Hepatocyte (in vitro differentiated cells): ENCODE results near the gene TBC1D17. TPM values are rescaled to one million over a fixed set of nuclear protein-coding genes. Genes with fewer than 3 reads are reported as not detected.

Experiments used
- DNase-seq: peaks from one replicate; pipeline ENCODE4 v3.0.0-alpha.2; 2016; ENCODE audit warnings: low spot score
- H2AFZ ChIP-seq: fragments of 200-600 bp; sonication (generic); 2 replicates; pipeline ENCODE4 v1.6.0; 2016; ENCODE audit warnings: antibody characterized with exemption, mild to moderate bottlenecking
- H3K27ac ChIP-seq: fragments of 200-600 bp; sonication (generic); 2 replicates; pipeline ENCODE4 v1.5.1; 2016; ENCODE audit warnings: mild to moderate bottlenecking
- H3K27me3 ChIP-seq: fragments of 200-600 bp; sonication (generic); 2 replicates; pipeline ENCODE4 v1.6.1; 2016
- H3K36me3 ChIP-seq: fragments of 200-600 bp; sonication (generic); replicated peaks from 2 replicates; pipeline ENCODE4 v1.5.1; 2016; ENCODE audit warnings: low read depth; ENCODE audit not compliant: insufficient read depth
- H3K4me1 ChIP-seq: fragments of 200-600 bp; sonication (generic); 2 replicates; pipeline ENCODE4 v1.5.1; 2016; ENCODE audit warnings: mild to moderate bottlenecking, moderate library complexity; ENCODE audit not compliant: insufficient read depth
- H3K4me2 ChIP-seq: fragments of 200-600 bp; sonication (generic); 2 replicates; pipeline ENCODE4 v1.6.0; 2016
- H3K4me3 ChIP-seq: fragments of 200-600 bp; sonication (generic); 2 replicates; pipeline ENCODE4 v1.5.1; 2016; ENCODE audit warnings: mild to moderate bottlenecking
- H3K79me2 ChIP-seq: fragments of 200-600 bp; sonication (generic); 2 replicates; pipeline ENCODE4 v1.6.0; 2017; ENCODE audit warnings: mild to moderate bottlenecking
- H3K9me2 ChIP-seq: fragments of 200-600 bp; sonication (generic); replicated peaks from 2 replicates; pipeline ENCODE4 v1.6.0; 2017; ENCODE audit warnings: mild to moderate bottlenecking; ENCODE audit not compliant: insufficient read depth
- H3K9me3 ChIP-seq: fragments of 200-600 bp; sonication (generic); 2 replicates; pipeline ENCODE4 v1.5.1; 2016; ENCODE audit warnings: low read depth, mild to moderate bottlenecking
- H4K20me1 ChIP-seq: fragments of 200-600 bp; sonication (generic); 2 replicates; pipeline ENCODE4 v1.6.0; 2016; ENCODE audit warnings: mild to moderate bottlenecking; ENCODE audit not compliant: insufficient read depth, poor library complexity, severe bottlenecking
- EZH2 ChIP-seq: fragments of 200-600 bp; sonication (generic); IDR thresholded peaks from 2 replicates; pipeline ENCODE4 v1.6.1; 2016; ENCODE audit warnings: antibody characterized with exemption, mild to moderate bottlenecking, borderline replicate concordance
- EZH2phosphoT487 ChIP-seq: fragments of 200-600 bp; sonication (generic); IDR thresholded peaks from one replicate; pipeline ENCODE4 v1.6.1; 2018; ENCODE audit warnings: antibody characterized with exemption, mild to moderate bottlenecking, low read depth, moderate library complexity; ENCODE audit not compliant: unreplicated experiment, severe bottlenecking
- WGBS: methylation state at CpG from one replicate; pipeline ENCODE4 v1.1.6; 2016; ENCODE audit warnings: low lambda C conversion rate; ENCODE audit errors: missing lambda C conversion rate; 5-methylcytosine and 5-hydroxymethylcytosine counted together
- polyA plus RNA-seq: library from polyadenylated mRNA; unstranded; fragments of >200 nt; fragmentation: Nextera tagmentation; extraction: Ambion mirVana; gene quantifications from 2 replicates; pipeline ENCODE4 v1.2.1, GENCODE V29; 2016
- total RNA-seq: library from RNA; depleted of rRNA; stranded (reverse); fragments of >200 nt; gene quantifications from 2 replicates; pipeline ENCODE4 v1.2.3, GENCODE V29; 2014
- TF ChIP-seq, protein P1 (sequence below): fragments of 200-600 bp; sonication (generic); IDR thresholded peaks from 2 replicates; pipeline ENCODE4 v1.5.1; 2016; ENCODE audit warnings: antibody characterized with exemption, mild to moderate bottlenecking; ENCODE audit not compliant: poor library complexity

TBC1D17 gene
- total and polyA plus RNA-seq, 2 experiments from 2014 or later = 10.7 to 55.1 TPM

DNA sequence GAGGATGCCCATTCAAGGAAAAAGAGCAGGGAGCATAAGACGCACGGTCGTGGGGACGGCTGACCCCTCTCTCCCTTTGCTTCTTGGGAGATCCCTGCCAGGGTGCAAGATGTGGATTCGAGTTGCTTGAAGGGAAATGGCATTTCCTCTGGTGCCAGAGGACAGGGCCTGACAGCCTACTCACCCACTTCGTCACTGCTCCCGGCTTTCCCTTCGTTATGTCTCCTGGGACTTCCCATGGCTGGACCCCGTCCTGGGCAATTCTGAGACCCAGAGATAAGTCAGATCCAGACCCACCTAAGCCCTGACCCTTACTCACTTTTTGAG is 1.2 kb downstream of the TBC1D17 start:
- no peaks in the 10 kb centered on the region for H4K20me1 ChIP-seq
- TF ChIP-seq EZH2 (no peak), EZH2phosphoT487 (no peak)
- TF ChIP-seq, protein P1, sequence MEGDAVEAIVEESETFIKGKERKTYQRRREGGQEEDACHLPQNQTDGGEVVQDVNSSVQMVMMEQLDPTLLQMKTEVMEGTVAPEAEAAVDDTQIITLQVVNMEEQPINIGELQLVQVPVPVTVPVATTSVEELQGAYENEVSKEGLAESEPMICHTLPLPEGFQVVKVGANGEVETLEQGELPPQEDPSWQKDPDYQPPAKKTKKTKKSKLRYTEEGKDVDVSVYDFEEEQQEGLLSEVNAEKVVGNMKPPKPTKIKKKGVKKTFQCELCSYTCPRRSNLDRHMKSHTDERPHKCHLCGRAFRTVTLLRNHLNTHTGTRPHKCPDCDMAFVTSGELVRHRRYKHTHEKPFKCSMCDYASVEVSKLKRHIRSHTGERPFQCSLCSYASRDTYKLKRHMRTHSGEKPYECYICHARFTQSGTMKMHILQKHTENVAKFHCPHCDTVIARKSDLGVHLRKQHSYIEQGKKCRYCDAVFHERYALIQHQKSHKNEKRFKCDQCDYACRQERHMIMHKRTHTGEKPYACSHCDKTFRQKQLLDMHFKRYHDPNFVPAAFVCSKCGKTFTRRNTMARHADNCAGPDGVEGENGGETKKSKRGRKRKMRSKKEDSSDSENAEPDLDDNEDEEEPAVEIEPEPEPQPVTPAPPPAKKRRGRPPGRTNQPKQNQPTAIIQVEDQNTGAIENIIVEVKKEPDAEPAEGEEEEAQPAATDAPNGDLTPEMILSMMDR = no peak
- peaks cover 41% of the 10 kb centered on the region for H3K79me2 ChIP-seq
- DNase-seq = no peak
- peak overlapping the region; percentile 79 for H3K4me2 ChIP-seq
- H2AFZ ChIP-seq = no peak overlapping the region
- H3K36me3 ChIP-seq = peaks cover 8% of the 10 kb centered on the region
- no peaks in the 10 kb centered on the region for H3K9me2 ChIP-seq
- peak overlapping the region; percentile 87 for H3K27ac ChIP-seq
- H3K27me3 ChIP-seq = no peaks in the 10 kb centered on the region
- peaks cover 10% of the 10 kb centered on the region for H3K4me1 ChIP-seq
- H3K4me3 ChIP-seq = peak overlapping the region; percentile 75
- H3K9me3 ChIP-seq = no peaks in the 10 kb centered on the region
- 85% methylated on average over 9 of the region's 9 CpGs for WGBS

- H3K9me3 ChIP-seq = no peaks in the 10 kb centered on the region
- H3K4me1 ChIP-seq = peaks cover 10% of the 10 kb centered on the region
- H3K9me2 ChIP-seq = no peaks in the 10 kb centered on the region
- peaks cover 8% of the 10 kb centered on the region for H3K36me3 ChIP-seq
- H3K4me2 ChIP-seq = peak overlapping the region; percentile 79
- DNase-seq = no peak
- TF ChIP-seq EZH2phosphoT487 (no peak), EZH2 (no peak)
- TF ChIP-seq, protein P1 = no peak
- no peak overlapping the region for H3K4me3 ChIP-seq
- 97% methylated on average over 12 of the region's 12 CpGs for WGBS
- H2AFZ ChIP-seq = no peak overlapping the region
- H4K20me1 ChIP-seq = no peaks in the 10 kb centered on the region
- H3K27ac ChIP-seq = no peak overlapping the region
- H3K79me2 ChIP-seq = peaks cover 34% of the 10 kb centered on the region
- no peaks in the 10 kb centered on the region for H3K27me3 ChIP-seq
Measured at GRCh38 chr19:49879243-49879963, 1.9 kb downstream of the TBC1D17 start.

DNA sequence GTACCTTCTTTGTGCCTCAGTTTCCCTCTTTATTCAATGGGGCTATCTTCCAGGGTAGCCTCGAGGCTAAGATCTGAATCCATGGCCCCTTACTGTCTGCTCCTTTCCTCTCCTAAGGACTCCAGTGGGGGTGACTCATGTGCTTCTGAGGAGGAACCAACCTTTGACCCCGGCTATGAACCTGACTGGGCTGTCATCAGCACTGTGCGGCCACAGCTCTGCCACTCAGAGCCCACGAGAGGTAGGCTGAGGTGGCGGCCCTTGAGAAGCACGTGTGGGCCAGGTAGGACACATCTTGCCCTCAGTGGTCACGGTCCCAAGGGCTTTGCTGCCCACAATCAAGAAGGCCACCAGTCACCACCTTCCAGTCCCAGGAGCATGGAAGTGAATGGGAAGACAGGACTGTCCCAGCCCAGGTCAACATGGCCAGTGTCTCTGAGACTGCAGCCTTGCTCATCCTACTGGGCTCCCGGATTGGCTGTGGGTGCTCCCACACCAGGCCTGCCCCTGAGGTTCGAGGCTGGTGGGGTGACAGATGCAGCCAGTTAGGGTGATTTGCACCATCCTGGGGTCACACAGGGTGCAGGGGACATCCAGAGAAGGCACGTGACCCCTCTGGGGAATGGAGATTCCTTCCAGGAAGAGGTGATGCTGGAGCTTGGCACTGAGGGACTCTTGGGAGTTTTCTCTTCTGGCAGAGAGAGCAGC is 2.8 kb downstream of the TBC1D17 start:
- Histone ChIP-seq H3K4me1 (peaks cover 10% of the 10 kb centered on the region), H3K27me3 (no peaks in the 10 kb centered on the region), H3K4me2 (no peak overlapping the region), H3K79me2 (peaks cover 25% of the 10 kb centered on the region), H4K20me1 (no peaks in the 10 kb centered on the region), H3K36me3 (peaks cover 8% of the 10 kb centered on the region), H3K9me2 (no peaks in the 10 kb centered on the region), H3K4me3 (no peak overlapping the region), H3K27ac (no peak overlapping the region), H3K9me3 (no peaks in the 10 kb centered on the region), H2AFZ (no peak overlapping the region)
- WGBS = 94% methylated on average over 10 of the region's 10 CpGs
- no peak for DNase-seq
- TF ChIP-seq EZH2phosphoT487 (no peak), EZH2 (no peak)
- TF ChIP-seq, protein P1 = no peak
